Spinal cord (tissue), 10 donors: ENCODE data around the gene LYL1. TPM values are rescaled to one million over a fixed set of nuclear protein-coding genes. Genes with fewer than 3 reads are reported as not detected.

ENCODE experiments used
- DNase-seq, 6 donors: peaks; one replicate each; pipeline versions ENCODE4 v3.0.0 to v3.0.0-alpha.2; 2013 to 2015; ENCODE audit warnings: low spot score in 6 of 6, low read depth in 4 of 6
- H3K27ac ChIP-seq: one replicate; pipeline ENCODE4 v1.5.1; 2013; ENCODE audit warnings: low read depth, low read length, control low read depth
- H3K27me3 ChIP-seq: one replicate; pipeline ENCODE4 v1.6.1; 2013; ENCODE audit warnings: low read length; ENCODE audit not compliant: control insufficient read depth, insufficient read depth
- H3K36me3 ChIP-seq: one replicate; pipeline ENCODE4 v1.6.1; 2013; ENCODE audit warnings: low read length; ENCODE audit not compliant: control insufficient read depth, insufficient read depth
- H3K4me1 ChIP-seq: one replicate; pipeline ENCODE4 v1.6.1; 2013; ENCODE audit warnings: low read length; ENCODE audit not compliant: control insufficient read depth, insufficient read depth
- H3K4me3 ChIP-seq: one replicate; pipeline ENCODE4 v1.5.1; 2013; ENCODE audit warnings: low read depth, low read length, control low read depth
- H3K9me3 ChIP-seq: one replicate; pipeline ENCODE4 v1.6.1; 2013; ENCODE audit warnings: low read length; ENCODE audit not compliant: control insufficient read depth, insufficient read depth
- WGBS: methylation state at CpG from one replicate; pipeline ENCODE4 v1.1.5; 2013; ENCODE audit warnings: missing lambda C conversion rate; ENCODE audit not compliant: insufficient coverage; 5-methylcytosine and 5-hydroxymethylcytosine counted together
- polyA plus RNA-seq, 2 donors: library from polyadenylated mRNA; unstranded; fragments of 120-200 nt; gene quantifications; one replicate each; pipeline ENCODE4 v1.2.1, GENCODE V29; 2013; ENCODE audit not compliant: insufficient read length in 2 of 2
- total RNA-seq, 2 donors: library from RNA; depleted of rRNA in 1 of 2; stranded (reverse); fragments of 120-200 nt in 1 of 2; fragments of >200 nt in 1 of 2; gene quantifications; one replicate each; pipeline versions ENCODE4 v1.2.3 to v1.2.4, GENCODE V29; 2013 to 2014
- donor health status: healthy.

LYL1 gene
- total and polyA plus RNA-seq, 4 donors: 7.7 to 11.0 (median 8.3) TPM

GRCh38 chr19:13120031-13120430 lies 17.4 kb upstream of the LYL1 start:
- H3K4me3 ChIP-seq: no peak overlapping the region
- 60% methylated on average over 3 of the region's 9 CpGs for WGBS

GRCh38 chr19:13119627-13120026 lies 17.0 kb upstream of the LYL1 start:
- DNase-seq: no peak
- Histone ChIP-seq H3K27ac (no peak overlapping the region), H3K4me1 (peaks cover 51% of the 10 kb centered on the region), H3K36me3 (peaks cover 40% of the 10 kb centered on the region), H3K9me3 (no peaks in the 10 kb centered on the region), H3K27me3 (no peaks in the 10 kb centered on the region), H3K4me3 (peak overlapping the region; percentile 69)
- WGBS: 85% methylated on average over 7 of the region's 8 CpGs

More at GRCh38 chr19:13120031-13120430, 17.4 kb upstream of the LYL1 start:
- no peaks in the 10 kb centered on the region for H3K27me3 ChIP-seq
- H3K4me1 ChIP-seq: peaks cover 50% of the 10 kb centered on the region
- H3K9me3 ChIP-seq: no peaks in the 10 kb centered on the region
- peaks cover 36% of the 10 kb centered on the region for H3K36me3 ChIP-seq
- DNase-seq: no peak
- no peak overlapping the region for H3K27ac ChIP-seq

GRCh38 chr19:13118424-13119193 lies 16.0 kb upstream of the LYL1 start:
- WGBS: 0% methylated on average over 54 of the region's 57 CpGs
- Histone ChIP-seq H3K27me3 (no peaks in the 10 kb centered on the region), H3K4me3 (peak overlapping the region; percentile 69), H3K27ac (no peak overlapping the region), H3K9me3 (no peaks in the 10 kb centered on the region), H3K4me1 (peaks cover 51% of the 10 kb centered on the region), H3K36me3 (peaks cover 48% of the 10 kb centered on the region)
- peak in 1 of 6 donors; percentile 43 for DNase-seq

- H3K27me3 ChIP-seq: no peaks in the 10 kb centered on the region
- H3K4me3 ChIP-seq: peak within 1 kb of the TSS; percentile 94
- H3K4me1 ChIP-seq: peaks cover 51% of the 10 kb centered on the region
- peaks cover 47% of the 10 kb centered on the region for H3K36me3 ChIP-seq
- 1% methylated on average over 58 of the region's 65 CpGs for WGBS
- H3K9me3 ChIP-seq: no peaks in the 10 kb centered on the region
- peak within 1 kb of the TSS; percentile 61 for H3K27ac ChIP-seq
- peak; percentile 69 to 97 (median 84) for DNase-seq
Measured at GRCh38 chr19:13117772-13118423, 15.2 kb upstream of the LYL1 start, which contains the start of gene NACC1. Gene NACC1, plus strand, starts transcription at chr19:13118264. Its CDS starts 16,944 bp downstream, at chr19:13135208.

GRCh38 chr19:13117176-13117771 lies 14.6 kb upstream of the LYL1 start:
- Histone ChIP-seq H3K27ac (peak overlapping the region; percentile 61), H3K9me3 (no peaks in the 10 kb centered on the region), H3K36me3 (peaks cover 47% of the 10 kb centered on the region), H3K4me1 (peaks cover 51% of the 10 kb centered on the region), H3K27me3 (no peaks in the 10 kb centered on the region), H3K4me3 (peak overlapping the region; percentile 94)
- no peak for DNase-seq
- WGBS: 28% methylated on average over 18 of the region's 20 CpGs

- Histone ChIP-seq H3K27me3 (no peaks in the 10 kb centered on the region), H3K4me1 (peaks cover 51% of the 10 kb centered on the region), H3K27ac (peak within 1 kb of the TSS; percentile 61), H3K9me3 (no peaks in the 10 kb centered on the region), H3K4me3 (peak within 1 kb of the TSS; percentile 94), H3K36me3 (peaks cover 48% of the 10 kb centered on the region)
- DNase-seq: peak; percentile 85 to 98 (median 93)
- WGBS: under 1% methylated on average over 47 of the region's 51 CpGs
Measured at GRCh38 chr19:13116282-13117175, 13.9 kb upstream of the LYL1 start, which contains the start of gene TRMT1. Gene TRMT1, minus strand, starts transcription at chr19:13116740. Its CDS starts 341 bp downstream, at chr19:13116399.

GRCh38 chr19:13115936-13116281 lies 13.3 kb upstream of the LYL1 start:
- Histone ChIP-seq H3K4me3 (peak overlapping the region; percentile 94), H3K9me3 (no peaks in the 10 kb centered on the region), H3K4me1 (peaks cover 51% of the 10 kb centered on the region), H3K36me3 (peaks cover 48% of the 10 kb centered on the region), H3K27me3 (no peaks in the 10 kb centered on the region), H3K27ac (no peak overlapping the region)
- 2% methylated on average over 18 of the region's 18 CpGs for WGBS
- no peak for DNase-seq

- H3K4me1 ChIP-seq: peaks cover 26% of the 10 kb centered on the region
- H3K36me3 ChIP-seq: peaks cover 70% of the 10 kb centered on the region
- WGBS: 93% methylated on average over 10 of the region's 10 CpGs
Measured at GRCh38 chr19:13112555-13112954, 9.9 kb upstream of the LYL1 start.

GRCh38 chr19:13110099-13110610 lies 7.5 kb upstream of the LYL1 start:
- no peak for DNase-seq
- Histone ChIP-seq H3K27me3 (no peaks in the 10 kb centered on the region), H3K27ac (no peak overlapping the region), H3K9me3 (no peaks in the 10 kb centered on the region), H3K4me1 (peaks cover 2% of the 10 kb centered on the region), H3K4me3 (no peak overlapping the region), H3K36me3 (peaks cover 85% of the 10 kb centered on the region)
- 93% methylated on average over 4 of the region's 15 CpGs for WGBS

More at GRCh38 chr19:13112555-13112954, 9.9 kb upstream of the LYL1 start:
- Histone ChIP-seq H3K9me3 (no peaks in the 10 kb centered on the region), H3K27me3 (no peaks in the 10 kb centered on the region), H3K27ac (no peak overlapping the region), H3K4me3 (no peak overlapping the region)
- no peak for DNase-seq
